Activated CD4-positive, alpha-beta T cell treated with anti-CD3 and anti-CD28 coated beads, Interleukin-2, amount 50 U/mL, for 1 hour (primary cell): ENCODE data around the gene NDUFS8.
"Not testable (repeated sequence)": the region's sequence is repeated elsewhere in the genome, so short reads cannot be mapped to it uniquely, and the experiment has no call there.

ENCODE experiments used
- DNase-seq: peaks from one replicate; pipeline ENCODE4 v3.0.0-alpha.2; 2020

The NDUFS8 gene

DNA sequence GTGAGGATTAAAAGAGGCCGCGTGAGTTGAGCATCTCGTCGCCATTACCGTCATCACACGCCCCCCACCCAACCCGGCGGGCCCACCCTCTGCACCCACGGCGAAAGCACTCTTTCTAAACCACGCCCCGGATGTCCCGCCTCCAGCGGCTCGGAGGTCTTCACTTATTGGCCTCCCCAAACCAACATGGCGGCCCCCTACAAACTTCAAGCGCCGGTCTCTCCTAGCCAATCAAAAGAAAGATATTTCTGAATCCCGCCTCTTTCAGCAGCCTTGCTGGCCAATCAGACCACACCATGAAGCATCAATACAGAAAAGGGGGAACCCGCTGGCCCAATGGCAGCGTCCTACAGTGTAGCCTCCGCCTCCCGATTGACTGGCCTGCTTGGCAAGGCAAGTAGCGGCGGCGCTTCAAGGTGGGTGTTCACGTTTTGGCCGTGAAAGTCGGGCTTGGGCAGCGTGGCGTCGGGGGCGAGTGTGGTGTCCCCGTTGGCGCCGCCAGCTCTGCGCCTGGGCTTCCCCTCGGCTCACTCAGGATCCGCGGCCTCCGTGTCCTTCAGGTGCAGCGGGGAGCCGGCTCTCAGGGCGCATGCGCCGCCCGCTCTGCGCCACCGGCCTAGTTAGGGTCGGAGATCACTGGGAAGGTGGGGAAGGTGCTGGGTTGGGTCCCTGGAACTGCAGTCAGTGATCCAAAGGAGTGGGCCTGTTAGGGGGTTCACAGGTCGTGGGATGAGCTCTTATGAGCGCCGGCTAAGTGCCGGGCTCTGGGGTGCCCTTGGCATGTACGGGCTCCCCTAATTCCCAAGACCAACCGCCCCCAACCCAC lies at the start of gene NDUFS8:
Gene NDUFS8 (plus strand): TSS at position 364 of the 826 bp plus-strand sequence. CDS start 1,471 bp downstream, outside the sequence.
- DNase-seq = peak; percentile 93

DNA sequence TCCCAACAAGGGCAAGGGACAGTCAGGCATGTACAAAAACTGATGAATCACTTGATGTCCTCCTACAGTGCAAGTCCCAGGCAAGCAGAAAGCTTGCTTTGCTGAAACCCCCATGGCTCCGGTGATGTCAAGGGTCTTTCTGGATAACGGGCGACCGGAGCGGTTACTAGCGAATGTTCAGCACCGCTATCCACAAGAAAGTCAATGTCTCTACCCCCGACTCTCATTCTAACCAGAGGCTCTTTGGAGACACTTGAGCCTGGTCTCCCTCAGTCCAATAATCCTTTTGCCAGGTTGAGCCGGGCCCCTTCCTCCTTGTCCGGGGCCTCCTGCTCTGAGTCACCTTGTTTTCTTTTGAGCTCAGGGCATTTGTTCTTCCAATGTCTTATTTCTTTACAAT lies 49.3 kb upstream of the NDUFS8 start:
- DNase-seq = not testable (repeated sequence)

DNA sequence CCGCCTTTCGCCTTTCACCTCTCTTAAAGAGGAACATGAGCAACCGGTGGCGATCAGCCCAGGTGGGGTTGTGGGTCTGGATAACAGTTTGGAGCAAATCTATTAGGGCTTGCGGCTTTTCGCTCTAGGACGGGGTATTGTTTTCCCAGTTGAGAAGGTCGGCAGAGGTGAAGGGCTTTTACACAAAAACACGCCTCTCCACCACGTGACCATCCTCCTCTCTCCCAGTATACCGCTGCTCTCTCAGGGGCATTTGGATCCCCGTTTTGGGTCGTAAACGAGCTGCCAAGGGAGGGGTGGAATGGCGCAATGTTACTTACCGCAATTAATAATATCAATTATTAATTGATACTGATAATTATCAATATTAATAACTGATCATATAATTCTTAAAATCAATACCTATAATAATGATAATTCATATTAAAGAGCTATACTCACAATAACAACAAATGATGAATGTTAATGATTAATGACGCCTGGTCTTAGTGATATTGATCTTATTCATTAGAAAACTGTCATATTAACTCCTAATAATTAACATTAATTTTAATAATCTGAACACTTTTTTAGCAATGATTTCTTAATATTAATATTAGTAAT lies 48.1 kb upstream of the NDUFS8 start:
- not testable (repeated sequence) for DNase-seq

DNA sequence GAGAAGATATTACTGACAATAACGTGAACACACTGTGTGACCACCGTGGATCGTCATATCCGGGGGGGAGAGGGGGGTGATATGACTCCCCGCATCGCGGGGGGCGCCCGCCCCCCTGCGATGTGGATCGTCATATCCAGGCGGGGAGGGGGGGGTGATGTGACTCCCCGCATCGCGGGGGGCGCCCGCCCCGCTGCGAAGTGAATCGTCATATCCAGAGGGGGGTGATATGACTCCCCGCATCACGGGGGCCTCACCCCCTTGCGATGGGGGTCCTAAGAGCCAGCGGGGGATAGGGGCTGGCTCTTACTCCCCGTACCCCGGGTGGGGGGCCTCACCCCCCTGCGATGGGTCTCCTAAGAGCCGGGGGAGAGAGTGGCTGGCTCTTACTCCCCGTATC lies 46.5 kb upstream of the NDUFS8 start:
- no peak for DNase-seq

DNA sequence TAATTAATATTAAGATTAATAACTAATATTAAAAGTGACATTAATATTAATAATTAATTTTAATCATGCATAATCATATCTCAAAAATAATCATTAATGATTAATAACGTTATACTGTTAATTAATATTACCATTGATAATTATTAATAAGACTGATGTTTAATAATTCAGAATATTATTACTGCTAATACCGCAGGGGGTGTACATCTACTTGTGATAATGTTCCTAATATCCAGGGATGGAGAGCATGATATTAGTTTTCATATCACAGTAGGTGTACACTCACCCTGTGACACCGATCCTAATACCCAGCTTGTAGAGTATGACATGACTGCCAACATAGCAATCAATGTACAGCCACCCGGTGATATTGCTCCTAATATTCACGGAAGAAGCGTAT lies 45.2 kb upstream of the NDUFS8 start:
- not testable (repeated sequence) for DNase-seq

DNA sequence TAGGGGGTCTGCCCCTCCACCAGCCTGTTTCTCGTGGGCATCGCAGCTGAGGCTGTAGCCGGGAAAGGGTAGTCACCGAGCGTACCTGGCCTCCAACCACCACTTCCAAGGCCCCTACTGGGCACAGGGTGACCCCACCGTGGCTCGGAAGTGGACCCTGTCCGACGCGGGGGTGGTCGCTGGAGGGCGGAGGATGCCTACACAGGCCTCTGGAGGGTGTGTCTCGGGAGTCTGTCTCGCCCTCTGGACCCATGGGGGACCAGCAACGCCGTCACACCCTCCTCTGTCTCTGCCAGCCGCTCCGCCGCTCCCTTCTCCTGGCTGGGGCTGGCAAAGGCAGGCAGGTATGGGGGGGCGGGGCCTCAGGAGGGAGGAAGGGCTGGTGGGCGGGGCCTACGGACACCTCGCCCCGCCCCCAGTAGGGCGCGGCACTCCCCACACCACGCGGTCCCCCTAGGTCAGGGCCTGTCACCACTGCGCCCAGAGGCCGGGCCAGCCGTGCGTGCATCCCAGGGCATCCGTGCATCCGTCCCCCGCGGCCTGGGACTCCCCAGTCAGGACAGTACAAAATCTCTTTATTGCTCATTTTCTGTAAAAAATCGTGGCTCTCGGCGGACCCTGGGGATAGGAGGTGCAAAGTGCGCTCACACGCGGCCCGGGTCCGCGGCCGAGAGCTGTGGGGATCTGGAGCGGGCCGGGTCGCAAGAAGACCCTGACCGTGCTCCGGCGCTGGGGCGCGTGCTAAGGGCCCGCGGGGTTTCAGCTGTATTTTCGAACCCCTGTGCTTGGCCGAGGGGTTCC lies 39.7 kb upstream of the NDUFS8 start:
- not testable (repeated sequence) for DNase-seq

DNA sequence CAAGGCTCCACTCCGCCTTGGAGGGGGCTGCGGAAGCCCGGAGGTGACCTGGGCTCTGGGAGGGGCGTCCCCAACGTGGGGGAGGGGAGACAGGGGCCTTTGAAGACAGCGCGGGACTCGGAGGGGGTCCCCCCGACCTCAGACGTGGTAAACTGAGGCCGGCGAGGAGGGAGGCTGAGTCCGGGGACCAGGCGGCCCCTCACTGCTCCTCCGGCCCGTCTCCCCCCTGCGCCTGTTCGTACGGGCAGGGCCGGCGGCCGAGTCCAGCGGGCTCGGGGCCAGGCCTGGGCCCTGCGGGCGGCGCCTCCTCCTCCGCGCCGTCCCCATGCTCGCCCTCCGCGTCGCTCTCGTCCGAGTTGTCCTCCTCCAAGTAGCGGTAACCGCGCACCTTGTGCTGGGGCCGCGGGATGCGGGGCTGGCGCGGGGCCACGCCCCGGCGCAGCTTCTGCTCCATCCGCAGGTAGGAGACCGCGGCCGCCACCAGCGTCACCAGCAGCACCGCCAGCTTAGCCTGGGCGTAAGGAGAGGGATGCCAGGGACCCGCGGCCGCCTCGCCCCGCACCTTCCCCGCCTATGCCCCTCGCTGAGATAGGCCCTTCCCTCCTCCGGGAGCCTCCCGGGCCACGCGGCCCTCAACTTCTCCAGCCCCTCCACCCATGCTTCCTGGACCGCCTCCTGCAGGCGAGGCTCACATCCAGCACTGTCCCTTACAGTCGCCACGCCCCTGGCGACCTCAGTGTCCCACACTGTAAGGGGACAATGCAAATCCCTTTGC lies 38.9 kb upstream of the NDUFS8 start:
- DNase-seq = not testable (repeated sequence)

DNA sequence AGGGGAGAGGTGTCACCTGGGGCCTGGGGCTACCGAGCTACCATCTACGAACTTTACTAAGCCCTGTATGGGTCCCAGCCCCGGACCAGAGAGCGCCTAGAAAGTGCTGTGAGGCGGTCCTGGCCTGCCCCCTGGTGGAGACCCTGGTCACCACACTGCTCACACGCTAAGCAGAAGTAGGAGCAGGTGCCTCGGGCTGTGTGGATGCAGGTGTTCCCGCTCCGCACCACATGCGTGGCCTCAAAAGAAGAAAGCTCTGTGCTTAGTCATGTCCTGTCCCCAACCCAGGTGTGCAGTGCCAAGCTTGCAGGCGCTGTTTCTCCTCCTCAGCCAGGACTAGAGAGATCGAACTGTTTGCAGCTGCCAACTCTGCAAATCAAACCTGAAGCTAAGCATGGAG lies 36.7 kb upstream of the NDUFS8 start:
- DNase-seq = peak; percentile 35

DNA sequence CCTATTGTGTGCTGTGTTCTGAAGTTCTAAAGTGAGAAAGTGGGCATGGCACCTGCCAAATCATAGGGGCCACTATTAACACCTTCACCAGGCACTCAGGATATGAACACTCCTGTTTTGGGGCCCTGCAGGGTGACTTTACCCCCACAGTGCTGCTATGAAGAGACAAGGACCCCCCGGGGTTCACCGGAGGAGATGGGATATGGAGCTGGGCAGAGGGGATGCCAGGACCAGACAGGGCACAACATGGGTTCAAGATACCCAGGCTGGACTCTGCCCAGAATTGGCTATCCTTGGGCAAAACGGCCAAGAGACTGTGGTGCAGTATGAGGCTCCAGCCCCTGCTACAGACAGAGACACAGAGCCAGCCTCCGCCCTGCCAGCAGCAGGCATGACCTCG lies 36.1 kb upstream of the NDUFS8 start:
- not testable (repeated sequence) for DNase-seq

DNA sequence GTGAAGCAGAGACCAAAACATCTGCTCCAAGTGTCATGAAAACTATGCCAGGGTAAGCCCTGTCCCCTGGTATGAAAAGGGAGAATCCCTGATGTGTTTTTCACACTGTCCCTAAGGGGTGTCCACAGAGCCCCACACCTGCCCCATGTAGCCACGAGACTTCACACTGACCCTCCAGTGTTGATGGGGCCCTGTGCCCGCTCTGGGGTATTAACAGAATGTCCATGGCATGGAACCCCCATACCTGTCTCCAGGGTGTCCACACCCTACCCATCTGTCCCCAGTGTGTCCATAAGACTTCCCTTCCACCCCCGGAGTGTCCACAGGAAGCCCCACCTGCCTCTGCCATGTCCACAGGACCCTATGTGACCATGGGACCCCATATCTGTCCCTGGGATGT lies 35.4 kb upstream of the NDUFS8 start:
- DNase-seq = not testable (repeated sequence)

DNA sequence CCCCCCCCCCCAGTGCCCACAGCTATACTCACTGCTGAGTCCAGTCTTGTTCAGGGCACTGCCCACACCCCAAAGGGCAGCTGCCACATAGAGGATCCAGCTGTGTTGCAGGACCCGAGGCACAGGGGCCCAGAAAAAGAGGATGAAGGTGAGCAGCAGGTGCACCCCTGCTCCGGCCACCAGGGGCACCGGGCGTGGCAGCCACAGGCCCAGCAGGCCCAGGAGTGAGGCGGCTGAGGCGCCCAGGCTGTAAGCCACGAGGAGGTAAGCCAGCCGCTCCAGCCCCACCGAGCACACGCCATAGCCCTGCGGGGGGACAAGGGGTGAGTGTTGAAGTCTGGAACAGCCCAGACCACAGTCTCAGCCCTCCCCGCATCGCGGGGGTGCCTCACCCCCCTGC lies 34.9 kb upstream of the NDUFS8 start:
- DNase-seq = not testable (repeated sequence)

DNA sequence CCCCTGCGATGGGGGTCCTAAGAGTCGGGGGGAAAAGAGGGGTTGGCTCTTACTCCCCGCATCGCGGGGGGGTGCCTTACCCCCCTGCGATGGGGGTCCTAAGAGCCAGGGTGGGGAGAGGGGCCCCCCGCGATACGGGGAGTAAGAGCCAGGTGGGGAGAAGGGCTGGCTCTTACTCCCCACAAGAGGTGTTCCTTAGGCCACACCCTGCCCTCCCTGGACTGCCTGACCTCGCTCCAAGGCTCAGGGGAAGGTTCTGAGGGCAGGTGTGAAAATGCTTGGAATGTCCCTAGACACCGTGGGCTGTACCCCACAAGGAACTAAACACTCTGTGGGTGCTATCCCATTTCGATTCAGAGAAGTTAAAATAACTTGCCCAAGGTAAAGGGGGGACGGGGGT lies 34.4 kb upstream of the NDUFS8 start:
- DNase-seq = no peak

DNA sequence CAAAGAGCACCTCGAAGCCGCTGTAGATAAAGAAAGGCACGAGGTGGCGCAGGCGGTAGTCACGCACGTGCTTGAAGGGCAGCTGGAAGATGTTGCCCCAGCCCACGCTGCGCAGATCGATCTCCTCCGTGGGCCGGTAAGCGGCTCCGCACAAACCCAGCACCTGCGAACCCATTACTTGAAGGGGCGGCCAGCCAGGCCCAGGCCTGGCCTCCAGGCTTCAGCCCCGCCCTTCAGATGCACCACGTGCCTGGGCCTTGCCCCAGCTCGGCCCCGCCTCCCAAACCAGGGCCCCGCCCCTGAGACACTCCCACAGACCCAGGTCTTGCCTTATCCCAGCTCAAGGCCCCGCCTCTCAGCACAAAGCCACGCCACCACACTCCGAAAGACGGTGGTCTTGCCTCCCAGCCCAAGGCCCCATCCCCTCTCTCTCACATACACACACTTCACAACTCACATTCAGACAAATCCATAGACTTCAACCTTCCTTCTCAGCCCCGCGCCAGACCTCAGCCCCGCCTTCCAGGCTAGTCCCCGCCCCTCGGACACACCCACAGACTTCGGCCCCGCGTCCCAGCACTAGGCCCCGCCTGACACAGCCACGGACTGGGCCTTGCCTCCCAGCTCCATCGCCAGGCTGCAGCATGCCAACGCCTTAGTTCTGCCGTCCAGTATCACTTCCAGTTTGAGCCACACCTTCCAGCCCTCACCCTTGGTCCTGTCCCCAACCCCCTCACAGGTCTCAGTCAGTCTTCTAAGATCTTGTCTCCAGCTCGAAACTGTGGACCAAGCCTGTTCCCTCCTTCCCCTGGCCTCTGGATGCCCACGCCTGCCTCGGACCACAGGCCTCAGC lies 33.6 kb upstream of the NDUFS8 start:
- no peak for DNase-seq

DNA sequence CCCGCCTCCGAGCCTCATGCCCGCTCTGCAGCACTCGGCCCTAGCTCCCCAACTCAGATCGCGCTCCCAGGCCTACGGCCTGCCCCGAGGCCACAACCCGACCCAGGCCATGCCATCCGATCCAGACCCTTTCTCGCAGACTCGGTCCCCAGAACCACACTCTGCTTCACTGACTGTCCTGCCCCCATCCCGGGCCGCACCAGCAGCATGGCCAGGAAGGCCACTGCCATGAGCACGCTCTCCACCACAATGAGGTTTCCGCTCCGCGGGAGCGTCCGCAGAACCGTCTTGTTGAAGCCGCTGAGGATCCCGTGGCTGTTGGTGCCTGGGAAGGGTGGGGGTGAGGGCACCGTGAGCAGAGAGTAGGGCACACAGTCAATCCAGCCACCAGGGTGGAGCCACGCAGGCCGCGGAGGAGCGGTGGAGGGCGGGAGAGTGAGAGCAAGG lies 33.0 kb upstream of the NDUFS8 start:
- DNase-seq = no peak

DNA sequence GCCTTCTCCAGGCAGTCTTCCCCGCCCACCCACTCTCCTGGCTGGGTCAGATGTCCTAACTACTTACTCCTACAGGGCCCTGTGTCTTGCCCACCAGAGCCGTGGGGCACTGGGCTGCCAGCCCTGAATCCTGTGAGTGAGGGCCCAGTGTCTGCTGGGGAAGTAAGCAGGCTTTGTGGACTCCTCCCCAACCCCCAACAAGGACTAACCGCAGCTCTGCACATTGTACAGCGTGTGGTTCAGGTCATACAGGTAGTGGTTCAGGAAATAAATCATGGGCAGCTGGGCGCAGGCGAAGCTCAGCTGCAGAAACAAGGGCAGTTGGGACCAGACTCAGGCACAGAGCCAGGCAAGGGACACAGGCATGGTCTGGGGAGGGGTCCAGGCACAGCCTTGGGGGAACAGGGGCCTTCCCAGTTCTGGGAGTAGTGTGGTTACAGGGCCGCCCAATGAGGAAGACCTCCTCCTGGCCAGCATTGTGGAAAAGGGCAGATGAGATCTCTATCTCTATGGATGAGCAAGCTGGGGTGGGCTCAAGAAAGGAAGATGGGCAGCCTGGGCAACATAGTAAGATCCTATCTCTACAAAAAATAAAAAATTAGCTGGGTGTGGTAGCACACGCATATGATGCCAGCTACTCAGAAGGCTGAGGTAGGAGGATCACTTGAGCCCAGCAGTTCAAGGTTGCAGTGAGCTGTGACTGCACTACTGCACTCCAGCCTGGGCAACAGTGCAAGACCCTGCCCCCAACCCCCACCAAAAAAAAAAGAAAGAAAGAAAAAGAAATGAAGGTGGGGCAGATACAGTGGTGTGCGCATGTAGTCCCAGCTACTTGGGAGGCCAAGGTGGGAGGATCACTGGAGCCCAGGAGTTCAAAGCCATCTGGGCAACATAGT lies 32.1 kb upstream of the NDUFS8 start:
- no peak for DNase-seq

DNA sequence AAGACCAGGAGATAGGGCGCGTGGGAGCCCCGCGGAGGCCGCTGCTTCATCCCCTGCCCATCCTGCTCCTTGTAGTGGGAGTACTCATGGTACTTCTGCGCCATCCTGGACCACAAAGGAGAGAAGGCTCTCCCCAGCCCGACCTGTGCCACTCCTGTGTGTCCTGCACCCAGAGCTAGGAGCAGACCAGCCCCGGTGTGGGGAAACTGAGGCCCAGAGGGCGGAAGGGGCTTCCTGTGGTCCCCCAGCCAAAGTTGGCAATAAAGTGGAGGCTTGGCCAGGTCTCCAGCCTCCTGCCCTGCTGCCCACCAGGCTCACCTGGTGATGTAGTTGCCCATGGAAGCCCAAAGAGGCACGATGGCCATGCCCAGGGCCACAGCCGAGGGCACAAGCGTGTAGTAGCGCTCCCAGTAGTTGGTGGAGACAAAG lies 31.3 kb upstream of the NDUFS8 start:
- DNase-seq = no peak

DNA sequence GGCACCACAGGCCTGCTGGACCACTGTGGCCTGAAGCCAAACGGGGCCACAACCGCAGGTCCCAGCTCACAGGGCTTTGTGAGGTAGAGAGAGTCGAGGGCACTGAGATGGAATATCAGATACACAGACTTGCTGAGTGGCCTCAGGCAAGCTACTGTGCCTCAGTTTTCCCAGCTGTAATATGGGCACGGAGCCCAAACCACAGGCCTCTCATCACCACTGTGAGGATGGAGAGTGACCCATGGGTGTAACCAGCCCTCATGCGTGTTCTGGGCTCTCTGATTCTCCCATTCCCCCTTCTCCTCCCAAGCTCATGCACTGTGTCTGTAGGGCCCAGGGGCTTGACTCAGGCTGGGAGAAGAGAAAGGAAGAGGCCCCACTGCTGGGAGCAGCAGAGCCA lies 30.8 kb upstream of the NDUFS8 start:
- DNase-seq = no peak

DNA sequence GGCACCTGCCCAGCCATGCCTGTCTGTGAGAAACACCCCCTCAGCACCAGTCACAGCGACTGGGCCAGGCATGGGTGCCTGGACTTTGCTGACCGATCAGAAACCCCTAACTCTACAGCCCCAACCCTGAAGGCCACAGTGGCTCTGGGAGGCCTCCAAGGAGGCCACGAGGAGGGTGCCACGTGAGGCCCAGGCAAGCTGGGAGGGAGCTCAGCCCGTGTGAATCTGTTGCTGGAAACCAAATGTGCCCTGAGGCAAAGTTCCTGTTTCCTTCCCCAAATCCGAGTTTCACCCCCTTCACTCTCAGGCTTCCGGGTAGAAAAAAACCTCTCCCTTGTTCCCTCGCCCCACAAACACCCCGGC lies 27.9 kb upstream of the NDUFS8 start:
- DNase-seq = no peak

DNA sequence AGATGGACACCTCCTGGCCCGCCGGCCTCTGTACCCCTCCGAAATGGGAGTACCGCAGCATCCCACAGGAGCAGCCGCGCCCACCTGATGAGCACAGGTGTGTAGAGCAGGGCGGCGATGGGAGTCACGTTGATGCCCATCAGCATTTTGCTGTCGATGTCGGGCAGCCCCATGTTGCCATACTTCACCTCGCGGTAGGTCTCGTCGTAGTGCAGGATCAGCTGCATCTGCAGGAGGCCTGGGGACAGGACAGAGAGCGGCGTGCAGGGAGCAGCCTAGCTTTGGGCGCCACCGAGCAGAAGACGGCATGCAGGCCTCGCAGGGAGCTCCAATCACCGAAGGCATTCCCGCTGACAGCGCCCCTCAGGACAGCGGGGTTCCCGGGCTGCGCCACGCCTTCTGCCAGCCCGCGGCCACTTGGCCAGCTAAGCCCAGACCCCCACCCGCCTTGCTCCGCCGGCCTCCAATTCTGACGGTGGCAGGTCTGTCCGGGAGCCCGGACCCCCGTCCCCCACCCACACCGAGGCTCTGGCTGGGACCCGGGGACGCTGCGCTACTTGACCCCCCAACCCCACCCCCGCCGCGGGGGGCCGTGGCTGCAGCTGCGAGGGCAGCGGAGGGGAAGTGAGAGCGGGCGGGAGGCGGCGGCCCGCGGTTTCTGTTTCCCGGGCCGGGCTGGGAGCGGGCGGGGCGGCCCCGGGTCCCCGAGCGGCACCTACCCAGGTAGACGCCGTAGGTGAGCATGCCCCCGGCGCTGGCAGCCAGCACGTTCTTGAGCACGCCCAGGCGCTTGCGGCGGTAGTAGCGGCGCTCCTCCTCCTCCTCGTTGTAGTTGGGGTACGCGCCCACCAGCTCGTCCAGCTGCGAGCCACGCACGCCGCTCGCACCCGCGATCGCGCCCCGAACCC lies 27.3 kb upstream of the NDUFS8 start:
- DNase-seq = peak; percentile 63
